ENCODE measurements around the gene SSU72.
A peak's percentile ranks its signal among the peaks of the same experiment; 100 is the strongest.
"Not testable (repeated sequence)": the region's sequence is repeated elsewhere in the genome, so short reads cannot be mapped to it uniquely, and the experiment has no call there.

The SSU72 gene

GRCh38 chr1:1523651-1524050 is 51.0 kb downstream of the SSU72 start:
- DNase-seq, result not testable (repeated sequence)

DNA sequence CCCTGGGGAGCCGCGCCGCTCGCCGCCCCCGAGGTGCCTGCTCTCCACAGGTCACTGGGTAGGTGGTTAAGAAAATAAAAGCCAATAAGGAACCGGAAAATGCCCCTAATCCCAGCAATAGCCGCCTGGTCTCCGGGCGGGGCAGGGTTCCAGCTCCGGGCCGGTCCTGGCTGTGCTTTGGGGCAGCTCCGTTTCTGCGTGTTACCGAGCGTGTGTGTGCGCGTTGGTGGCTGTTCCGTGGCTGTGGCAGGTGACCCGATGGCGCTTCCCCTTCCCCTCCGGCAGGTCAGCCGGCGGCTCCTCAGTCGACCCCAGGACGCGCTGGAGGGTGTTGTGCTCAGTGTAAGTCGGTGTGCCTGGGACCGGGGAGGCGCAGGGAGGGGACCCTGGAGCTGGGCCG is 51.4 kb downstream of the SSU72 start:
- not testable (repeated sequence) for DNase-seq

GRCh38 chr1:1522536-1522935 is 52.1 kb downstream of the SSU72 start:
- not testable (repeated sequence) for DNase-seq

DNA sequence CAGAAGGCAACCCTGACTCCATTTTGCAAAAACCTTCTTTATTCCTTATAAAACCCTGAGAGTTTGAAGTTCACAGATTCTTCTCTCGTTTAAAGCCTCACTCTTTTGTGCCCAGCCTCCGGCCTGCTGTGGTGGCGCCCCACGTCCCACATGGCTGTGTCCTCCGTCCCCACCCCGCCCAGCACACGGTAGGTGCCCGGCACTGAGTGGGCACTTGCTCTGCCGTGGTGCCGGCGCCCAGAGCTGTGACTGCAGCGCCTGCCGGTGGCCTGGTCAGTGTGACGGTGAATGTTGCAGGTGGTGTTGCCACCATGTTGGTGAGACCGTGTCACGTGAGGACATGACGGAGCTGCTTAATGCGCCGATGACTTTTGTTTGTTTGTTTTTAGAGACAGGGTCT is 53.3 kb downstream of the SSU72 start:
- no peak for DNase-seq

- DNase-seq, result not testable (repeated sequence)
Measured at GRCh38 chr1:1519805-1520505, 54.7 kb downstream of the SSU72 start.

DNA sequence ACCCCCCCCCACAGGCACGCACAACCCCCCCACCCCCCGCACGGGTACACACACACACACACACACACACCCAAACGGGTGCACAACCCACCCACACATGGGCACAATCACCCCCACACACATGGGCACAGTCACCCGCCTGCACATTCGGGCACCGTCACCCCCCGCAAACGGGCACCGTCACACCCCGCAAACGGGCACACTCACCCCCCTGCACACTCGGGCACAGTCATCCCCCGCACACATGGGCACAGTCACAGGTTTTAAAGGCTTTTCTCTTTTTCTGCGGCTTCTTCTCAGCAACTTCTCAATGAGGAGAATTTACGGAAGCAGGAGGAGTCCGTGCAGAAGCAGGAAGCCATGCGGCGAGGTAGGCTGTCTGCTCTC is 56.0 kb downstream of the SSU72 start:
- not testable (repeated sequence) for DNase-seq

- DNase-seq, result no peak
Measured at GRCh38 chr1:1517973-1518620, 56.6 kb downstream of the SSU72 start.

GRCh38 chr1:1516923-1517322 is 57.7 kb downstream of the SSU72 start:
- not testable (repeated sequence) for DNase-seq

- not testable (repeated sequence) for DNase-seq
Measured at GRCh38 chr1:1514376-1514775, 60.3 kb downstream of the SSU72 start.

DNA sequence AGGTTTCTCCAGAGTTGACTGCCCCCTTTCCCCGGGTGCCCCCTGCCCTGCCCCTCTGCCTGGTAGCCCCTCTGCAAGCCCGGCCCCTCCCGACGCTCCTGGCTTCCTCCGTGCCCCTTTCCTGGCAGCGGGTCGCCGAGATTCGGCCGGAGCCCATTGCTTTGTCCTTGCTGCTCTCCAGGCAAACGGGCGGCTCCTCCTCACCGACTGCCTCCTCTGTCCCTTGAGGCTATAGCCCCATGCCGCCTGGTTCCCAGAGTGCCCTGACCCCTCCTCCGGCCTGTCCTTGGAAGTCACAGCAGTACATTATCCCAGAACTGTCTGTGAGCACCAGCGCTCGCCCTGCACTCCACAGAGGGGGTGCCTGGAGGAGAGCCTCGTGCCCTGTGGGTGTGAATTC is 61.0 kb downstream of the SSU72 start:
- not testable (repeated sequence) for DNase-seq

DNA sequence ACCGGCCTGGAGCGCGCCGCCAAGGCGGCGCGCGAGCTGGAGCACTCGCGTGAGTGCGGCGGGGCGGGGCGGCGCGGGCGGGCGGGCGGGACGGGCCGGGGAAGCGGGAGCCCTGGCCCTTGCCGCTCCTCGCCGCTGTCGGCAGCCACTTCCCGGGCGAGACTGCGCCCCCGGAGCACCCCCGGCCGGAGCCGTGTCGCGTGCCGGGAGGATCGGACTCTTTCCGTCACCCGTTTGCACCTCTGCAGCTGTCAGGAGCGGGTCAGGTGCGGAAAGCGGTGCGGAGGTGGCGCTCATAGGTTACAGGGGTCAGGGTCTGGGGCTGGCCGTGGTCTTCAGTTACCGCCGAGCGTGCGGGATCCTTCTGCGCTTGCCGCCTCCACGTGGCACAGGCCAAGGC is 62.2 kb downstream of the SSU72 start:
- not testable (repeated sequence) for DNase-seq

- DNase-seq, result peak; percentile 90
Measured at GRCh38 chr1:1511533-1512285, 63.0 kb downstream of the SSU72 start, which contains the start of gene ATAD3A. TSS of gene ATAD3A (plus strand) at chr1:1512162. CDS start at chr1:1512269, 107 bp downstream.

- peak; percentile 56 for DNase-seq
Measured at GRCh38 chr1:1510912-1511532, 63.6 kb downstream of the SSU72 start.

DNA sequence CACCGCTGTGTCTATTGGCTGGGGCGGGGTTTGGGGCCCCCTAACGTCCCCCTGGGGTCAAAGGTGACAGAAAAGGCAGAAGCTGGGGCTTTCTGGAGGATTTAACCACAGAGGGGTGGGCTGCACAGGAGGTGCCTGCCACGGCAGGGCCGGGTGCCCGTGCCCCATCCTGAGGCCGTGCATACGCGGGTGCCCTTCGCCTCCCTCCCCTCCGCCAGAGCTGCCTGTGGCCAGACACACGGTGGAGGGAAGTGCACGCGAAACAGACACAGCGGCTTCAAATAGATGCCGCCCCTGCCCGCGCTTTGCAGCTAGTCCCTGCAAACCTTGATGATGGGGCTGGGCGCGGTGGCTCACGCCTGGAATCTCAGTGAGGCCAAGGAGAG is 65.2 kb downstream of the SSU72 start:
- DNase-seq, result not testable (repeated sequence)

- DNase-seq, result not testable (repeated sequence)
Measured at GRCh38 chr1:1508775-1509464, 65.7 kb downstream of the SSU72 start.

GRCh38 chr1:1507305-1507704 is 67.4 kb downstream of the SSU72 start:
- DNase-seq, result no peak

GRCh38 chr1:1505801-1506200 is 68.9 kb downstream of the SSU72 start:
- DNase-seq, result not testable (repeated sequence)

- DNase-seq, result not testable (repeated sequence)
Measured at GRCh38 chr1:1505366-1505798, 69.3 kb downstream of the SSU72 start.

GRCh38 chr1:1504777-1505365 is 69.8 kb downstream of the SSU72 start:
- DNase-seq, result peak; percentile 41

GRCh38 chr1:1495461-1495975 is 79.1 kb downstream of the SSU72 start:
- DNase-seq, result not testable (repeated sequence)

GRCh38 chr1:1494311-1494710 is 80.4 kb downstream of the SSU72 start:
- not testable (repeated sequence) for DNase-seq
